Mononuclear cell (primary cell): Measurements from ENCODE around the gene SNRPD2. TPM values are rescaled to one million over a fixed set of nuclear protein-coding genes. Genes with fewer than 3 reads are reported as not detected.

Source experiments
- H3K27me3 ChIP-seq: 2 replicates; pipeline ENCODE4 v1.6.0; 2011; ENCODE audit warnings: low read length, control low read depth; ENCODE audit not compliant: insufficient read depth
- H3K4me1 ChIP-seq: 2 replicates; pipeline ENCODE4 v1.5.1; 2011; ENCODE audit warnings: mild to moderate bottlenecking, low read length, control low read depth; ENCODE audit not compliant: insufficient read depth
- H3K4me3 ChIP-seq: 2 replicates; pipeline ENCODE4 v1.5.1; 2011; ENCODE audit warnings: mild to moderate bottlenecking, low read length, moderate library complexity
- H3K9me3 ChIP-seq: 2 replicates; pipeline ENCODE4 v1.5.1; 2011; ENCODE audit warnings: low read depth, mild to moderate bottlenecking, control low read depth, low read length
- total RNA-seq: library from RNA; depleted of rRNA; stranded (reverse); fragments of >200 nt; gene quantifications from one replicate; pipeline ENCODE4 v1.2.3, GENCODE V29; 2012

SNRPD2 gene
- total RNA-seq, 1 donor = 158 TPM

DNA sequence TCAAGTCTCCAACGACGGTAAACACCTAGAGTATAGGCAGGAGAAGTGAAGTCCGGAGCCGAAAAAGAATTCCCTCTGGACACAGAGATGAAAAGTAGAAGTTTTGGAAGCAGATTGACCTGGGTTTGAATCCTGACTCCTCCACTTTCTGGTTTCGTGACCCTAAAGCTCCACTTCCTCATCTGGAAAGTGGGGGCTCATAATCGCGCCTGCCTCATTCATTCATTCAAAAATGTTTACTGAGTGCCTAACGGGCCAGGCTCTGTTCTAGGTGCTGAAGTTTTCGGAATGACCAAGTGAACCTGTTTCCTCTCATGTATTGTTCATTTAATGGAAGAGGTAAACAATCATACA is 45.4 kb downstream of the SNRPD2 start:
- Histone ChIP-seq H3K9me3 (no peaks in the 10 kb centered on the region), H3K4me3 (no peak overlapping the region), H3K4me1 (peaks cover 32% of the 10 kb centered on the region), H3K27me3 (peaks cover 19% of the 10 kb centered on the region)

DNA sequence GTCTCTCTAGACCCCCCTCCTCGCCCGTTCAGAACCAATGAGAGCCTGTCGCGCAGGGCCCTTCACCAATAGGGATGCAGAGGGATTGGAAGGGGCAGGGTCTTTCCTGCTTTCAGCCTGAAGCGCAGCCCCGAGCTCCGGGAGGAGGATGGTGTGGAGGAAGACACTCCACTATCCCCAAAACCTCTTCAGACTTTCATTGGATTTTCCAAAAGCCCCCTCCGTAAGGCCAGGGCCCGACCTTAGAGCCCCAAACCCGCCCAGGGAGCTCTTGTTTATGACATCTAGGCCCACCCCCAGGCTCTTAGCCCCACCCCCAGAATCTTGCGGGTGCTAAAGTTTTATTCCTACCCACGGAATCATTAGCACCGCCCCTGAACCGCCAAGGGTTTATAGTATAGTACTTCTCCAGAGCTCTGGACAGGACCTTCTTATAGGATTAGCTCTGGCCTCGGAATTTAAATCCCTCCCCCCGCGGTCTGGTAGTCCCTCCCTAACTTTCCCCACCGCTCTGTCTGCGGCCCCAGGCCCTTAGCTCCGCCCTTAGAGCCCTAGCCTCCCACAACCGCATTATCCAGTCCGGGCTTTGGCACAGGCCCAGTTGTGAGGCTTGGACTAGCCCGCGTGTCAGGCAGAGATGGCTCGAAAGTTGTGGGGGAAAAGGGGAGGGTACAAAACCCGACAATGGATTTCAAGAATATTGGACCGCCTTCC is 46.0 kb downstream of the SNRPD2 start:
- H3K4me1 ChIP-seq = peaks cover 38% of the 10 kb centered on the region
- H3K27me3 ChIP-seq = peaks cover 19% of the 10 kb centered on the region
- H3K9me3 ChIP-seq = no peaks in the 10 kb centered on the region
- H3K4me3 ChIP-seq = peak overlapping the region; percentile 26

- no peaks in the 10 kb centered on the region for H3K9me3 ChIP-seq
- H3K4me3 ChIP-seq = peak overlapping the region; percentile 26
- peaks cover 19% of the 10 kb centered on the region for H3K27me3 ChIP-seq
- H3K4me1 ChIP-seq = peaks cover 44% of the 10 kb centered on the region
Measured at GRCh38 chr19:45645068-45645630, 46.6 kb downstream of the SNRPD2 start.

DNA sequence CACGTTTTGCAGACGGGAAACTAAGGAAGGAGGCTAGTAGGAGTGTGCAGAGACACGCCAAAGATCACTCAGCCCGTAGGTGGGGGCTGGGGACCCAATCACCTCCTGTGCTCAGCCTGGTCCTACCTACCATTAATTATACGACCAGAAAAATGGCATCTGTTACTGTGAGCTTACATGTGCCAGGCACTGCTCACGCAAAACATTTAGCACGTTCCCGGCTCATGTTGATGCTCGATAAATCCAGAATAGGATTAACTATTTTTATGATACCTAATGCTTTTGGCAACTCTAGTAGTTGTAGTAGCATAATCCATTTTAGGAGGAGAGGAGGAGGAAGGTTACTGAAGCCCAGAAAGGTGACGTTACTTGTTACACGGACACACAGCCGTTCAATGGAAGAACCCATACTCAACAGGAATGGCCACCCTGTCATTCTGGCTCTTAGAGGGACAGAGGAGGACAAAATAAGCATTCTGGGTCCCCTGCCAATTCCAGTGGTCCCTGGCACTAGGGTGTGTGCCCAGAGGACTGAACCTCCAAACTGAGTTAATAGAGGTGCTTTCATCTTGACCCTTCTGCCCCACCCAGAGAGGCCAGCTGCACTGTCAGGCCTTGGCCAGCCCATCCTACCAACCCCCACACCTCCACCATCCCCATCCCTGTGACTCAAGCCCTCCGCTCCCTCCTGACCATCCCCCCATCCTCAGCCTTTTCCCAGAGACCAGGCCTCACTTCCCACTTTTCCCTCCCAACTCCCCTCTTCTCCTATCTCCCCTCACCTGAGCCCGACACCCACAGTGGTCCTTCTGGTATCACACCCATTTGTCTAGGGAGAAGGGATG is 47.6 kb downstream of the SNRPD2 start:
- Histone ChIP-seq H3K4me3 (no peak overlapping the region), H3K9me3 (no peaks in the 10 kb centered on the region), H3K4me1 (peaks cover 53% of the 10 kb centered on the region), H3K27me3 (peaks cover 19% of the 10 kb centered on the region)

GRCh38 chr19:45643024-45643926 is 48.5 kb downstream of the SNRPD2 start:
- Histone ChIP-seq H3K4me1 (peaks cover 59% of the 10 kb centered on the region), H3K4me3 (no peak overlapping the region), H3K9me3 (no peaks in the 10 kb centered on the region), H3K27me3 (peaks cover 19% of the 10 kb centered on the region)

GRCh38 chr19:45641274-45642105 is 50.3 kb downstream of the SNRPD2 start:
- Histone ChIP-seq H3K9me3 (no peaks in the 10 kb centered on the region), H3K4me3 (peak overlapping the region; percentile 35), H3K27me3 (peaks cover 17% of the 10 kb centered on the region), H3K4me1 (peaks cover 63% of the 10 kb centered on the region)

GRCh38 chr19:45640849-45641273 is 50.9 kb downstream of the SNRPD2 start:
- no peaks in the 10 kb centered on the region for H3K9me3 ChIP-seq
- peaks cover 57% of the 10 kb centered on the region for H3K4me1 ChIP-seq
- peak overlapping the region; percentile 35 for H3K4me3 ChIP-seq
- peaks cover 10% of the 10 kb centered on the region for H3K27me3 ChIP-seq

- H3K9me3 ChIP-seq = no peaks in the 10 kb centered on the region
- H3K27me3 ChIP-seq = no peaks in the 10 kb centered on the region
- H3K4me1 ChIP-seq = peaks cover 57% of the 10 kb centered on the region
- peak within 1 kb of the TSS; percentile 64 for H3K4me3 ChIP-seq
Measured at GRCh38 chr19:45638930-45639729, 52.6 kb downstream of the SNRPD2 start, which contains the start of gene EML2. EML2 (minus strand) TSS chr19:45639397; CDS start chr19:45639376, 21 bp downstream.

DNA sequence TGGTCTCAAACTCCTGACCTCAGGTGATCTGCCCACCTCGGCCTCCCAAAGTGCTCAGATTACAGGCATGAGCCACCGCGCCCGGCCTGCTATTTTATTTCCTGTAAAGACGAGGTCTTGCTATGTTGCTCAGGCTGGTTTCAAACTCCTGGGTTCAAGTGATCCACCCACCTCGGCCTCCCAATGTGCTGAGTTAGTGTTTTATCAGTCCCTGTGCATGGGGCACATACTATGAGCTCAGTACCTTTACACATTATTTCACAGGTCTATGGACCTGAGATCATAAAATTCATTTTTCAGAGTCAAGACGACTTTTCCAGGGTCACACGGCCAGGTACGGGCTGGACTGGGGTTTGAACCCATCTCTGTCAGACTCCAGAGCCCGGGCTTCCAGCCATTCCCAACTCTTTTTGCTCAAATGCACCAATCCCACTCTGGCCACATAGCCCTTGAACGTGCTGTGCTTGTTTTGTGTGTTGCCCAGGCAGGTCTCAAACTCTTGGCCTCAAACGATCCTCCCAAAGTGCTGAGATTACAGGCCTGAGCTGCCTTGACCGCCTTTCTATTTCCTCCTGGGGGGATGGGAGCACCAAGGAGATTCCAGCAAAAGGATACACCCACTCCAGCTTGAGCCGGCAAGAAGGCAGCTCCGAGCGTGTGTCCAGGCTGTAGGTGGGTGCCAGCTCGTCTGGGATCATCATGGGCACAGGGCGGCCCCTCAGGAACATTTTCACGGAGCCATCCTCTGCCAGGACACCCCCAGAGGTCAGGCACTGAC is 53.7 kb downstream of the SNRPD2 start:
- Histone ChIP-seq H3K27me3 (no peaks in the 10 kb centered on the region), H3K4me3 (no peak overlapping the region), H3K9me3 (no peaks in the 10 kb centered on the region), H3K4me1 (peaks cover 48% of the 10 kb centered on the region)

Other genes starting within 250 kb of the SNRPD2 start
- gene FOSB, start 224.0 kb downstream of the SNRPD2 start, total RNA-seq = 337 TPM
- gene RTN2, start 194.9 kb downstream of the SNRPD2 start, total RNA-seq = 1.5 TPM
- 4.3 TPM for gene PPM1N, start 193.5 kb downstream of the SNRPD2 start, total RNA-seq
- 95.8 TPM for gene VASP, start 184.5 kb downstream of the SNRPD2 start, total RNA-seq
- 3.4 TPM for gene OPA3, start 107.2 kb downstream of the SNRPD2 start, total RNA-seq
- not detected for gene GPR4, start 89.7 kb downstream of the SNRPD2 start, total RNA-seq
- 13.9 TPM for gene EML2, start 52.6 kb downstream of the SNRPD2 start, total RNA-seq
- gene GIPR, start 23.7 kb downstream of the SNRPD2 start, total RNA-seq = 1.2 TPM
- gene QPCTL, start 713 bp upstream of the SNRPD2 start, total RNA-seq = 2.5 TPM
- gene FBXO46, start 38.9 kb upstream of the SNRPD2 start, total RNA-seq = 8.0 TPM
- not detected for gene MEIOSIN, start 41.5 kb upstream of the SNRPD2 start, total RNA-seq
- under 0.01 TPM for gene SIX5, start 77.3 kb upstream of the SNRPD2 start, total RNA-seq
- 5.8 TPM for gene DMPK, start 90.5 kb upstream of the SNRPD2 start, total RNA-seq
- gene DMWD, start 100.9 kb upstream of the SNRPD2 start, total RNA-seq = 15.2 TPM
- 0.10 TPM for gene RSPH6A, start 123.4 kb upstream of the SNRPD2 start, total RNA-seq
- 27.2 TPM for gene SYMPK, start 171.2 kb upstream of the SNRPD2 start, total RNA-seq
- gene FOXA3, start 172.4 kb upstream of the SNRPD2 start, total RNA-seq = not detected
- 17.3 TPM for gene IRF2BP1, start 194.2 kb upstream of the SNRPD2 start, total RNA-seq
- 1.3 TPM for gene MYPOP, start 210.7 kb upstream of the SNRPD2 start, total RNA-seq
- not detected for gene NANOS2, start 222.8 kb upstream of the SNRPD2 start, total RNA-seq